Upper lobe of right lung (tissue), 1 donor: ENCODE data around the gene CFAP210. TPM values are rescaled to one million over a fixed set of nuclear protein-coding genes. Genes with fewer than 3 reads are reported as not detected.
A peak's percentile ranks its signal among the peaks of the same experiment; 100 is the strongest.

ENCODE experiments used
- ATAC-seq: fragments of 200-7000 bp; cut with Tn5 transposase; one replicate; pipeline ENCODE4 v1.9.1; 2020; ENCODE audit warnings: mild to moderate bottlenecking, moderate library complexity
- DNase-seq: peaks from one replicate; pipeline ENCODE4 v3.0.0-alpha.2; 2020
- H3K27ac ChIP-seq: fragments of 200-600 bp; one replicate; pipeline ENCODE4 v1.8.0; 2022
- H3K27me3 ChIP-seq: fragments of 200-600 bp; one replicate; pipeline ENCODE4 v1.8.0; 2022; ENCODE audit warnings: mild to moderate bottlenecking
- H3K36me3 ChIP-seq: fragments of 200-600 bp; one replicate; pipeline ENCODE4 v1.8.0; 2022
- H3K4me1 ChIP-seq: fragments of 200-600 bp; one replicate; pipeline ENCODE4 v1.8.0; 2022
- H3K4me3 ChIP-seq: fragments of 200-600 bp; one replicate; pipeline ENCODE4 v1.8.0; 2022; ENCODE audit warnings: mild to moderate bottlenecking
- H3K9me3 ChIP-seq: fragments of 200-600 bp; one replicate; pipeline ENCODE4 v1.8.0; 2022
- CTCF ChIP-seq: fragments of 200-600 bp; IDR thresholded peaks from one replicate; pipeline ENCODE4 v1.8.0; 2022; ENCODE audit warnings: antibody characterized with exemption
- intact Hi-C: fragments of 100-400 bp; cut with DNase I; formaldehyde crosslinking; loops from one replicate; pipeline ENCODE4 v1.11.0; 2022
- total RNA-seq: library from RNA; stranded (reverse); fragmentation: NEBNext Ultra II Directional; extraction: Animal tissue kit (Norgen Biotek cat#: 25700); gene quantifications from one replicate; pipeline ENCODE4 v1.2.1, GENCODE V29; 2021
- donor health status: DM: no; HTN: yes; CAD: no; lungs with severe emphysema.

Gene CFAP210
- total RNA-seq, 1 donor from 2014 or later = not detected

GRCh38 chr2:169711751-169712509, 17.7 kb upstream of the CFAP210 start:
- DNase-seq (no peak), ATAC-seq (no peak)
- Histone ChIP-seq H3K9me3 (no peaks in the 10 kb centered on the region), H3K27me3 (no peaks in the 10 kb centered on the region), H3K4me1 (peaks cover 16% of the 10 kb centered on the region), H3K27ac (no peak overlapping the region), H3K4me3 (no peak overlapping the region), H3K36me3 (no peaks in the 10 kb centered on the region)
- intact Hi-C loops = no loop called here
- TF ChIP-seq CTCF = no peak

GRCh38 chr2:169709981-169710380, 15.8 kb upstream of the CFAP210 start:
- no peak for DNase-seq

DNA sequence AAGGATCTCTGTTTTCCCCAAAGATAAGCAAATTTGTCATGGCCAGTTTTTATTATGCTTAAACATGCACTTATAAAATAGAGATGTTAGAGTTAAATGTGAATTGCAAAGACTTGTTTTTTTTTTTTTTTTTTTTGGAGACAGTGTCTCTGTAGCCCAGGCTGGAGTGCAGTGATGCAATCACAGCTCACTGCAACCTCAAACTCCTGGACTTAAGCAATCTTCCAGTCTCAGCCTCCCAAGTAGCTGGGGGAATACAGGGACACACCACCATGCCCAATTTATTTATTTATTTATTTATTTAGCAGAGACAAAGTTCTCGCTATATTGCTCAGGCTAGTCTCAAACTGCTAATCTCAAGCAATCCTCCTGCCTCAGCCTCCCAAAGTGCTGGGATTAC, 15.1 kb upstream of the CFAP210 start:
- ATAC-seq (no peak), DNase-seq (no peak)
- no peak for TF ChIP-seq CTCF
- H3K36me3 ChIP-seq = no peaks in the 10 kb centered on the region
- no peaks in the 10 kb centered on the region for H3K27me3 ChIP-seq
- no peak overlapping the region for H3K27ac ChIP-seq
- no peak overlapping the region for H3K4me3 ChIP-seq
- H3K9me3 ChIP-seq = no peaks in the 10 kb centered on the region
- intact Hi-C loops = no loop called here
- no peaks in the 10 kb centered on the region for H3K4me1 ChIP-seq

More at GRCh38 chr2:169709981-169710380, 15.8 kb upstream of the CFAP210 start:
- peak; percentile 81 for ATAC-seq
- H3K4me1 ChIP-seq = no peaks in the 10 kb centered on the region
- no peak for TF ChIP-seq CTCF
- intact Hi-C loops = no loop called here
- H3K9me3 ChIP-seq = no peaks in the 10 kb centered on the region
- no peak overlapping the region for H3K4me3 ChIP-seq
- no peaks in the 10 kb centered on the region for H3K36me3 ChIP-seq
- H3K27ac ChIP-seq = no peak overlapping the region
- no peaks in the 10 kb centered on the region for H3K27me3 ChIP-seq

GRCh38 chr2:169707626-169708025, 13.4 kb upstream of the CFAP210 start:
- Histone ChIP-seq H3K4me3 (no peak overlapping the region), H3K36me3 (no peaks in the 10 kb centered on the region), H3K27ac (no peak overlapping the region), H3K27me3 (no peaks in the 10 kb centered on the region), H3K4me1 (no peaks in the 10 kb centered on the region), H3K9me3 (no peaks in the 10 kb centered on the region)
- TF ChIP-seq CTCF = no peak
- ATAC-seq (no peak), DNase-seq (no peak)
- intact Hi-C loops = no loop called here

GRCh38 chr2:169705927-169706326, 11.7 kb upstream of the CFAP210 start:
- no peaks in the 10 kb centered on the region for H3K4me1 ChIP-seq
- DNase-seq = no peak
- ATAC-seq = no peak
- no peak overlapping the region for H3K4me3 ChIP-seq
- intact Hi-C loops = no loop called here
- no peak for TF ChIP-seq CTCF
- no peaks in the 10 kb centered on the region for H3K9me3 ChIP-seq
- H3K27ac ChIP-seq = no peak overlapping the region
- H3K27me3 ChIP-seq = no peaks in the 10 kb centered on the region
- no peaks in the 10 kb centered on the region for H3K36me3 ChIP-seq
